ENCODE results near the gene S1PR5.

Gene S1PR5

GRCh38 chr19:10517361-10517759, at the start of gene S1PR5:
S1PR5 (minus strand) TSS chr19:10517447; CDS start chr19:10515011, 2,436 bp downstream.
- Mint-ChIP-seq H3K27ac (no peak within 1 kb of the TSS), H3K9me3 (ENCODE audit: low read depth) (no peaks in the 10 kb centered on the region), H3K4me1 (ENCODE audit: low read depth) (peaks cover 28% of the 10 kb centered on the region), H3K4me3 (peak within 1 kb of the TSS; percentile 80), H3K36me3 (no peaks in the 10 kb centered on the region), H3K27me3 (peaks cover 36% of the 10 kb centered on the region)

GRCh38 chr19:10566658-10567410, 49.6 kb upstream of the S1PR5 start:
- H3K4me3 Mint-ChIP-seq = peak overlapping the region; percentile 98
- peaks cover 3% of the 10 kb centered on the region for H3K36me3 Mint-ChIP-seq
- peaks cover 44% of the 10 kb centered on the region for H3K4me1 Mint-ChIP-seq (ENCODE audit: low read depth)
- no peaks in the 10 kb centered on the region for H3K9me3 Mint-ChIP-seq (ENCODE audit: low read depth)
- peak overlapping the region; percentile 93 for H3K27ac Mint-ChIP-seq
- H3K27me3 Mint-ChIP-seq = no peaks in the 10 kb centered on the region

GRCh38 chr19:10566408-10566657, 49.1 kb upstream of the S1PR5 start:
- H3K4me1 Mint-ChIP-seq (ENCODE audit: low read depth) = peaks cover 47% of the 10 kb centered on the region
- H3K4me3 Mint-ChIP-seq = peak overlapping the region; percentile 98
- no peaks in the 10 kb centered on the region for H3K9me3 Mint-ChIP-seq (ENCODE audit: low read depth)
- peaks cover 3% of the 10 kb centered on the region for H3K36me3 Mint-ChIP-seq
- H3K27me3 Mint-ChIP-seq = no peaks in the 10 kb centered on the region
- H3K27ac Mint-ChIP-seq = peak overlapping the region; percentile 93

- Mint-ChIP-seq H3K27me3 (no peaks in the 10 kb centered on the region), H3K4me1 (ENCODE audit: low read depth) (peaks cover 48% of the 10 kb centered on the region), H3K27ac (peak within 1 kb of the TSS; percentile 95), H3K36me3 (peaks cover 3% of the 10 kb centered on the region), H3K4me3 (peak within 1 kb of the TSS; percentile 98), H3K9me3 (ENCODE audit: low read depth) (no peaks in the 10 kb centered on the region)
These were observed 48.5 kb upstream of the S1PR5 start, which contains the start of gene KRI1 for GRCh38 chr19:10565567-10566407. KRI1 (minus strand) TSS chr19:10566010; CDS start chr19:10565999, 11 bp downstream.

GRCh38 chr19:10565028-10565566, 47.9 kb upstream of the S1PR5 start:
- peak overlapping the region; percentile 98 for H3K4me3 Mint-ChIP-seq
- H3K27me3 Mint-ChIP-seq = no peaks in the 10 kb centered on the region
- peaks cover 3% of the 10 kb centered on the region for H3K36me3 Mint-ChIP-seq
- peaks cover 47% of the 10 kb centered on the region for H3K4me1 Mint-ChIP-seq (ENCODE audit: low read depth)
- H3K9me3 Mint-ChIP-seq (ENCODE audit: low read depth) = no peaks in the 10 kb centered on the region
- H3K27ac Mint-ChIP-seq = peak overlapping the region; percentile 95

GRCh38 chr19:10562609-10563008, 45.4 kb upstream of the S1PR5 start:
- Mint-ChIP-seq H3K36me3 (peaks cover 3% of the 10 kb centered on the region), H3K9me3 (ENCODE audit: low read depth) (no peaks in the 10 kb centered on the region), H3K27ac (no peak overlapping the region), H3K27me3 (no peaks in the 10 kb centered on the region), H3K4me1 (ENCODE audit: low read depth) (peaks cover 34% of the 10 kb centered on the region), H3K4me3 (no peak overlapping the region)

GRCh38 chr19:10560154-10560553, 42.9 kb upstream of the S1PR5 start:
- Mint-ChIP-seq H3K9me3 (ENCODE audit: low read depth) (no peaks in the 10 kb centered on the region), H3K4me3 (no peak overlapping the region), H3K27me3 (no peaks in the 10 kb centered on the region), H3K4me1 (ENCODE audit: low read depth) (peaks cover 31% of the 10 kb centered on the region), H3K27ac (no peak overlapping the region), H3K36me3 (peaks cover 2% of the 10 kb centered on the region)

GRCh38 chr19:10557603-10558197, 40.5 kb upstream of the S1PR5 start:
- Mint-ChIP-seq H3K36me3 (no peaks in the 10 kb centered on the region), H3K4me3 (no peak overlapping the region), H3K4me1 (ENCODE audit: low read depth) (peaks cover 40% of the 10 kb centered on the region), H3K27ac (peak overlapping the region; percentile 41), H3K9me3 (ENCODE audit: low read depth) (no peaks in the 10 kb centered on the region), H3K27me3 (no peaks in the 10 kb centered on the region)

- Mint-ChIP-seq H3K4me3 (no peak overlapping the region), H3K27ac (no peak overlapping the region), H3K36me3 (no peaks in the 10 kb centered on the region), H3K27me3 (no peaks in the 10 kb centered on the region), H3K4me1 (ENCODE audit: low read depth) (peaks cover 44% of the 10 kb centered on the region), H3K9me3 (ENCODE audit: low read depth) (no peaks in the 10 kb centered on the region)
These were observed 38.3 kb upstream of the S1PR5 start for GRCh38 chr19:10555610-10555973.

- Mint-ChIP-seq H3K4me1 (ENCODE audit: low read depth) (peaks cover 50% of the 10 kb centered on the region), H3K27me3 (no peaks in the 10 kb centered on the region), H3K27ac (peak overlapping the region; percentile 82), H3K9me3 (ENCODE audit: low read depth) (no peaks in the 10 kb centered on the region), H3K4me3 (peak overlapping the region; percentile 59), H3K36me3 (no peaks in the 10 kb centered on the region)
These were observed 37.7 kb upstream of the S1PR5 start for GRCh38 chr19:10554760-10555609.

- Mint-ChIP-seq H3K27ac (peak overlapping the region; percentile 82), H3K4me3 (peak overlapping the region; percentile 59), H3K36me3 (no peaks in the 10 kb centered on the region), H3K9me3 (ENCODE audit: low read depth) (no peaks in the 10 kb centered on the region), H3K4me1 (ENCODE audit: low read depth) (peaks cover 50% of the 10 kb centered on the region), H3K27me3 (no peaks in the 10 kb centered on the region)
These were observed 36.7 kb upstream of the S1PR5 start for GRCh38 chr19:10553943-10554381.

- Mint-ChIP-seq H3K9me3 (ENCODE audit: low read depth) (no peaks in the 10 kb centered on the region), H3K27me3 (no peaks in the 10 kb centered on the region), H3K36me3 (no peaks in the 10 kb centered on the region), H3K4me3 (peak overlapping the region; percentile 59), H3K4me1 (ENCODE audit: low read depth) (peaks cover 50% of the 10 kb centered on the region), H3K27ac (peak overlapping the region; percentile 82)
These were observed 35.9 kb upstream of the S1PR5 start for GRCh38 chr19:10553087-10553667.

GRCh38 chr19:10552510-10553053, 35.3 kb upstream of the S1PR5 start:
- H3K4me3 Mint-ChIP-seq = peak overlapping the region; percentile 7

More at GRCh38 chr19:10552510-10553053, 35.3 kb upstream of the S1PR5 start:
- H3K9me3 Mint-ChIP-seq (ENCODE audit: low read depth) = no peaks in the 10 kb centered on the region
- no peak overlapping the region for H3K27ac Mint-ChIP-seq
- no peaks in the 10 kb centered on the region for H3K36me3 Mint-ChIP-seq
- peaks cover 50% of the 10 kb centered on the region for H3K4me1 Mint-ChIP-seq (ENCODE audit: low read depth)
- H3K27me3 Mint-ChIP-seq = no peaks in the 10 kb centered on the region

All from activated naive CD8-positive, alpha-beta T cell (primary cell).